Coronary artery (tissue), 2 donors: ENCODE measurements around the gene MYCBP2.

Source experiments
- DNase-seq: peaks from one replicate; pipeline ENCODE4 v3.0.0-alpha.2; 2017; ENCODE audit warnings: low spot score
- H3K27ac ChIP-seq, 2 donors: fragments of 200-600 bp; sonication (generic); one replicate each; pipeline ENCODE4 v1.5.1; 2016 to 2019
- H3K4me3 ChIP-seq: fragments of 200-600 bp; sonication (generic); 2 replicates; pipeline ENCODE4 v1.5.1; 2016; ENCODE audit warnings: mild to moderate bottlenecking, moderate library complexity
- CTCF ChIP-seq: fragments of 200-600 bp; sonication (generic); IDR thresholded peaks from one replicate; pipeline ENCODE4 v1.5.1; 2019; ENCODE audit warnings: antibody characterized with exemption

The MYCBP2 gene

GRCh38 chr13:77239312-77239711 is 87.6 kb downstream of the MYCBP2 start:
- H3K4me3 ChIP-seq = no peak overlapping the region
- no peak for DNase-seq
- no peak overlapping the region for H3K27ac ChIP-seq
- TF ChIP-seq CTCF = no peak

- Histone ChIP-seq H3K27ac (no peak overlapping the region), H3K4me3 (no peak overlapping the region)
- no peak for TF ChIP-seq CTCF
- no peak for DNase-seq
Measured at GRCh38 chr13:77235456-77236022, 91.4 kb downstream of the MYCBP2 start.

GRCh38 chr13:77233159-77233558 is 93.7 kb downstream of the MYCBP2 start:
- Histone ChIP-seq H3K27ac (no peak overlapping the region), H3K4me3 (no peak overlapping the region)
- TF ChIP-seq CTCF = no peak
- no peak for DNase-seq

- no peak for TF ChIP-seq CTCF
- no peak overlapping the region for H3K4me3 ChIP-seq
- H3K27ac ChIP-seq = no peak overlapping the region
- no peak for DNase-seq
Measured at GRCh38 chr13:77230560-77230959, 96.3 kb downstream of the MYCBP2 start.

GRCh38 chr13:77225946-77226345 is 100.9 kb downstream of the MYCBP2 start:
- no peak for TF ChIP-seq CTCF
- DNase-seq = no peak
- no peak overlapping the region for H3K4me3 ChIP-seq
- no peak overlapping the region for H3K27ac ChIP-seq

- H3K27ac ChIP-seq = no peak overlapping the region
- H3K4me3 ChIP-seq = no peak overlapping the region
- DNase-seq = no peak
- no peak for TF ChIP-seq CTCF
Measured at GRCh38 chr13:77222909-77223308, 104.0 kb downstream of the MYCBP2 start.

DNA sequence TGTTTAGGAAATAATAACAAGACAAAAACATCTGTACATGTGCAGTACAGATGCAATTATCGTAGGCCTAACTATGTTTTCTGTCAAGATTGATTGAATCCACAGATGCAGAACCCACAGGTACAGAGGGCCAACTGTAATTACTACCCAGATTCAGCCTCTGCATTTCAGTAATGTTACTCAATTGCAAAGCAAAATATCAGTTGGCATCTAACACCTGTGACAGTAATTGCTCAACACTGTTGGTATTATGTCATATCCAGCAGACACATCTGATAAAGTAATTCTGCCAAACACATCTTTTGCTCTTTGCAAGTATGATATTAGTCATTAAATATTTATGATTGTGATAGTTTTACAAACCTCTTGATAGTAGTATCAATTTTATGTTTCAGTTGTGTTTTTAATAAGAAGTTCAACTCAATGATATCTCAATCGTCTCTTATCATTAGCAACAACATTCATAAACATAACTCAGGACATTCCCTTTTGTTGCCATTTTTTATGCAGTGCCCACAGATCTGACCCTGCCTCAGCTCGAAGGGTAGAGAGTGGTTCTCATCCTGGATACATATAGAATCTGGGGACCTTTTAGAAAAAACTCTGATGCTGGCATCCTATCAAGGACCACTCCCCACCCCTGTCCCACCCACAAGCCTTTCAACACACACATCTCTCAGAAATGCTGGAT is 104.7 kb downstream of the MYCBP2 start:
- H3K27ac ChIP-seq = no peak overlapping the region
- no peak overlapping the region for H3K4me3 ChIP-seq
- TF ChIP-seq CTCF = no peak
- DNase-seq = no peak
